DND-41 (cell line): ENCODE data around the gene PTOV1.

Experiments
- ATAC-seq: fragments of 200-7000 bp; cut with Tn5 transposase; 3 replicates; pipeline ENCODE4 v1.9.1; 2021; ENCODE audit warnings: low read depth; ENCODE audit not compliant: insufficient read depth
- DNase-seq: peaks from one replicate; pipeline ENCODE4 v3.0.0-alpha.2; 2020
- H2AFZ ChIP-seq: 2 replicates; pipeline ENCODE4 v1.6.0; 2012; ENCODE audit warnings: low read depth, low read length
- H3K27ac ChIP-seq: 2 replicates; pipeline ENCODE4 v1.5.1; 2012; ENCODE audit warnings: low read length, inconsistent platforms
- H3K27me3 ChIP-seq: fragments of 200-600 bp; sonication (generic); 2 replicates; pipeline ENCODE4 v1.6.0; 2012; ENCODE audit warnings: low read length, mild to moderate bottlenecking, inconsistent platforms; ENCODE audit not compliant: insufficient read depth, poor library complexity
- H3K36me3 ChIP-seq: 2 replicates; pipeline ENCODE4 v1.5.1; 2012; ENCODE audit warnings: low read length, inconsistent platforms; ENCODE audit not compliant: insufficient read depth
- H3K4me1 ChIP-seq: 2 replicates; pipeline ENCODE4 v1.5.1; 2012; ENCODE audit warnings: mild to moderate bottlenecking, low read length; ENCODE audit not compliant: insufficient read depth
- H3K4me2 ChIP-seq: 2 replicates; pipeline ENCODE4 v1.6.0; 2012; ENCODE audit warnings: mild to moderate bottlenecking, moderate library complexity, low read length, inconsistent platforms; ENCODE audit not compliant: insufficient read depth
- H3K4me3 ChIP-seq, 2 experiments: fragments of 200-600 bp in 1 of 2; shearing (Covaris generic) in 1 of 2; 2 replicates each; pipeline ENCODE4 v1.5.1; 2012 to 2016; ENCODE audit warnings: inconsistent platforms in 2 of 2, low read length in 2 of 2, mild to moderate bottlenecking in 2 of 2, low read depth in 1 of 2, moderate library complexity in 1 of 2
- H3K79me2 ChIP-seq: 2 replicates; pipeline ENCODE4 v1.6.0; 2012; ENCODE audit warnings: low read length, inconsistent platforms; ENCODE audit not compliant: insufficient read depth
- H3K9ac ChIP-seq: 2 replicates; pipeline ENCODE4 v1.6.0; 2012; ENCODE audit warnings: low read depth, mild to moderate bottlenecking, inconsistent platforms, low read length, moderate library complexity
- H3K9me3 ChIP-seq: 2 replicates; pipeline ENCODE4 v1.5.1; 2012; ENCODE audit warnings: low read length, moderate library complexity, mild to moderate bottlenecking, inconsistent platforms; ENCODE audit not compliant: insufficient read depth, severe bottlenecking
- H4K20me1 ChIP-seq: 2 replicates; pipeline ENCODE4 v1.6.0; 2012; ENCODE audit warnings: low read length; ENCODE audit not compliant: insufficient read depth
- EZH2 ChIP-seq: IDR thresholded peaks from 3 replicates; pipeline ENCODE4 v1.6.1; 2012; ENCODE audit warnings: borderline replicate concordance, low read depth, mild to moderate bottlenecking, moderate library complexity, low read length, inconsistent platforms; ENCODE audit not compliant: severe bottlenecking
- TF ChIP-seq, protein P1 (sequence below): IDR thresholded peaks from 2 replicates; pipeline ENCODE4 v1.5.1; 2012; ENCODE audit warnings: borderline replicate concordance, low read length, moderate library complexity, mild to moderate bottlenecking; ENCODE audit not compliant: poor library complexity, severe bottlenecking; ENCODE audit errors: extremely low read depth

Gene PTOV1

DNA sequence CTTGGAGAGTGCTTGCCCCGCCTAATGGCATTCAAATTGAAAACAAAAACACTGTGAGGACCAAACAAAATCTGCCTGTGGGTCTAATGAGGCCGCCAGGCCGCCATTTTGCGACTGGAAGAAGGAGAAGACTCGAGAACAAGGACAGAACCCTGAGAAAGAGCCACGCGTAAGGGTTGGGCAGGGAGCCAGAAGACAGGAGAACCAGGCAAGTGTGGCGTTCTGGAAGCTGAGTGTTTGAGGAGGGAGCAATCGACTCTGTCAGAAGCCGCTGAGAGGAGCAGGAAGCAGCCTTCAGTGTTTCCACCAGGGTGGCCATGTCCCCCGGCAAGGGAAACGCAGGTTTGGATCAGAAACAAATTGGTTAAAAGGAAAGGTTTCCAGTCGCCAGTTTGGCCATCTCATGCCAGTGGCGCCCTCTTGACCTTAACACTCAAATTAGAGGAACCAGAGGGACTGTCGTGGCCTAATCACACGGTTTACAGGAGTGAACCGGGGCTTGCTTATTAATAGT is 10.2 kb upstream of the PTOV1 start:
- DNase-seq: no peak
- no peaks in the 10 kb centered on the region for H3K9me3 ChIP-seq
- TF ChIP-seq, protein P1, sequence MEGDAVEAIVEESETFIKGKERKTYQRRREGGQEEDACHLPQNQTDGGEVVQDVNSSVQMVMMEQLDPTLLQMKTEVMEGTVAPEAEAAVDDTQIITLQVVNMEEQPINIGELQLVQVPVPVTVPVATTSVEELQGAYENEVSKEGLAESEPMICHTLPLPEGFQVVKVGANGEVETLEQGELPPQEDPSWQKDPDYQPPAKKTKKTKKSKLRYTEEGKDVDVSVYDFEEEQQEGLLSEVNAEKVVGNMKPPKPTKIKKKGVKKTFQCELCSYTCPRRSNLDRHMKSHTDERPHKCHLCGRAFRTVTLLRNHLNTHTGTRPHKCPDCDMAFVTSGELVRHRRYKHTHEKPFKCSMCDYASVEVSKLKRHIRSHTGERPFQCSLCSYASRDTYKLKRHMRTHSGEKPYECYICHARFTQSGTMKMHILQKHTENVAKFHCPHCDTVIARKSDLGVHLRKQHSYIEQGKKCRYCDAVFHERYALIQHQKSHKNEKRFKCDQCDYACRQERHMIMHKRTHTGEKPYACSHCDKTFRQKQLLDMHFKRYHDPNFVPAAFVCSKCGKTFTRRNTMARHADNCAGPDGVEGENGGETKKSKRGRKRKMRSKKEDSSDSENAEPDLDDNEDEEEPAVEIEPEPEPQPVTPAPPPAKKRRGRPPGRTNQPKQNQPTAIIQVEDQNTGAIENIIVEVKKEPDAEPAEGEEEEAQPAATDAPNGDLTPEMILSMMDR: no peak
- no peak for TF ChIP-seq EZH2
- no peak for ATAC-seq
- H3K27me3 ChIP-seq: no peaks in the 10 kb centered on the region
- no peak overlapping the region for H3K9ac ChIP-seq
- H3K4me2 ChIP-seq: no peak overlapping the region
- no peak overlapping the region for H3K4me3 ChIP-seq
- no peaks in the 10 kb centered on the region for H4K20me1 ChIP-seq
- no peaks in the 10 kb centered on the region for H3K4me1 ChIP-seq
- no peak overlapping the region for H3K27ac ChIP-seq
- H3K79me2 ChIP-seq: no peaks in the 10 kb centered on the region
- peaks cover 48% of the 10 kb centered on the region for H3K36me3 ChIP-seq
- H2AFZ ChIP-seq: no peak overlapping the region

DNA sequence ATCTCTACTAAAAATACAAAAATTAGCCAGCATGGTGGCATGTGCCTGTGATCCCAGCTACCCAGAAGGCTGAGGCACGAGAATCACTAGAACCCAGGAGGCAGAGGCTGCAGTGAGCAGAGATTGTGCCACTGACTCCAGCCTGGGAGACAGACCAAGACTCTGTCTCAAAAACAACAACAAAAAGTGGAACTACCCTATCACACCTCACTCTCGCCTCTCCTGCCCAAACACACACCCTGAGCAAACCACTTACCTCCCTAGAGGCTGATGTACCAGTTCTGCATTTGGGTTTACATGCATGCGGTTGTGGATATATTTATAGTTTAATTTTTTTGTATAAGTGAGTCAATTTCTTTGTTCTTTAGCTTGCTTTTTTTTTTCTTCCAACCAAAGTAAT is 7.7 kb upstream of the PTOV1 start:
- Histone ChIP-seq H3K9ac (no peak overlapping the region), H2AFZ (no peak overlapping the region), H3K79me2 (no peaks in the 10 kb centered on the region), H3K36me3 (peaks cover 24% of the 10 kb centered on the region), H3K4me1 (peaks cover 4% of the 10 kb centered on the region; the same call in 1 of the 2 replicates), H3K27me3 (no peaks in the 10 kb centered on the region), H3K9me3 (no peaks in the 10 kb centered on the region), H3K27ac (no peak overlapping the region), H3K4me3 (no peak overlapping the region), H3K4me2 (no peak overlapping the region), H4K20me1 (no peaks in the 10 kb centered on the region)
- DNase-seq (no peak), ATAC-seq (no peak)
- no peak for TF ChIP-seq EZH2
- TF ChIP-seq, protein P1: no peak

DNA sequence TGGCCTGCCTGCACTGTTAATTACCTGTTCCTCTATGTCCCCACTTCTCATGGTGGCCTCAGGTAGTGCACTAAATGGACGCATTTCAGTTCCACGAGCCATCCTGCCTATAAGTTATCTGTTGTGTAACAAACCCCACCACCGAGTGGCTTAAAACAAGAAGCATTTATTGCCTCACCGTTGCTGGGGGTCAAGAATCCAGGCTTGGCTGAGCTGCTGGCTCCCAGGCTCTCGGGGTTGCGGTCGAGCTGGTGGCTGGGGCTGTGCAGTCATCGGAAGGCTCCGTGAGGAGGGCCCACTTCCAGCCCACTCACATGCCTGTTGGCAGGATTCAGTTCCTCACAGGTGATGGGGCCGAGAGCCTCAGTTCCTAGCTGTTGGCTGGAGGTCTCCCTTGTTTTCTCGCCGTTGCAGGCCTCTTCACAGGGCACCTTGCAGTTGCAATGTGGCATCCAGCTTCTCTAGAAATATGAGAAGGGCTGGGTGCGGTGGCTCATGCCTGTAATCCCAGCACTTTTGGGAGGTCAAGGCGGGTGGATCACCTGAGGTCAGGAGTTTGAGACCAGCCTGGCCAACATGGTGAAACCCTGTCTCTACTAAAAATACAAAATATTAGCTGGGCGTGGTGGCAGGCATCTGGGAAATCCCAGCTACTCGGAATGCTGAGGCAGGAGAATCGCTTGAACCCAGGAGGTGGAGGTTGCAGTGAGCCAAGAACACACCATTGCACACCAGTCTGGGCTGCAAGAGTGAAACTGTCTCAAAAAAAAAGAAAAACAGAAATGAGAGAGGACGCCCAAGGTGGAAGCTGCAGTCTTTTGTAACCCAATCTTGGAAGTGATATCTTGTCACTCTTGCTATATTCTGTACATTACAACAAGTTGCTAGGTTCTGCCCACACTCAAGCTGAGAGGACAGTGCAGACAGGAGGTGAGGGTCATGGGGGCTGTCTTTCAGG is 6.5 kb upstream of the PTOV1 start:
- Histone ChIP-seq H3K27me3 (no peaks in the 10 kb centered on the region), H3K4me3 (no peak overlapping the region), H3K4me1 (peaks cover 16% of the 10 kb centered on the region), H3K9me3 (no peaks in the 10 kb centered on the region), H3K36me3 (peaks cover 13% of the 10 kb centered on the region), H3K9ac (no peak overlapping the region), H4K20me1 (no peaks in the 10 kb centered on the region), H2AFZ (no peak overlapping the region), H3K4me2 (no peak overlapping the region), H3K79me2 (peaks cover 2% of the 10 kb centered on the region; the same call in 1 of the 2 replicates), H3K27ac (no peak overlapping the region)
- ATAC-seq: no peak
- DNase-seq: no peak
- TF ChIP-seq, protein P1: no peak
- TF ChIP-seq EZH2: no peak
